Neural cell (in vitro differentiated cells): ENCODE results near the gene PF4V1. TPM values are rescaled to one million over a fixed set of nuclear protein-coding genes. Genes with fewer than 3 reads are reported as not detected.

ENCODE experiments used
- H2AFZ ChIP-seq: fragments of 200-600, 300-800 bp; sonication (generic), shearing (Covaris generic); 2 replicates; pipeline ENCODE4 v1.6.0; 2014; ENCODE audit warnings: low read depth, mild to moderate bottlenecking, antibody characterized with exemption, low read length, moderate library complexity
- H3F3A ChIP-seq: fragments of 200-600 bp; shearing (Covaris generic); 2 replicates; pipeline ENCODE4 v1.6.1; 2016; ENCODE audit warnings: mild to moderate bottlenecking, moderate library complexity, mixed read lengths, antibody characterized with exemption, low read length; ENCODE audit not compliant: insufficient read depth, poor library complexity, severe bottlenecking
- H3K27ac ChIP-seq: fragments of 200-600, 300-800 bp; sonication (generic), shearing (Covaris generic); 2 replicates; pipeline ENCODE4 v1.5.1; 2014; ENCODE audit warnings: mild to moderate bottlenecking, low read length, moderate library complexity
- H3K27me3 ChIP-seq: fragments of 300-800, 200-600 bp; sonication (generic), shearing (Covaris generic); 2 replicates; pipeline ENCODE4 v1.6.0; 2014; ENCODE audit warnings: mild to moderate bottlenecking, low read depth, low read length, moderate library complexity; ENCODE audit not compliant: insufficient read depth
- H3K36me3 ChIP-seq: fragments of 300-800, 200-600 bp; sonication (generic), shearing (Covaris generic); 2 replicates; pipeline ENCODE4 v1.5.1; 2014; ENCODE audit warnings: mild to moderate bottlenecking, antibody characterized with exemption, low read length, moderate library complexity; ENCODE audit not compliant: insufficient read depth
- H3K4me2 ChIP-seq: fragments of 300-800, 200-600 bp; sonication (generic), shearing (Covaris generic); 2 replicates; pipeline ENCODE4 v1.6.0; 2014; ENCODE audit warnings: mild to moderate bottlenecking, low read length
- H3K4me3 ChIP-seq: fragments of 300-800, 200-600 bp; sonication (generic), shearing (Covaris generic); 2 replicates; pipeline ENCODE4 v1.5.1; 2014; ENCODE audit warnings: mild to moderate bottlenecking, low read length, moderate library complexity
- H3K79me2 ChIP-seq: fragments of 200-600 bp; shearing (Covaris generic); replicated peaks from 2 replicates; pipeline ENCODE4 v1.6.0; 2014; ENCODE audit warnings: mild to moderate bottlenecking, low read length, moderate library complexity; ENCODE audit not compliant: insufficient read depth
- H3K9ac ChIP-seq: fragments of 300-800, 200-600 bp; sonication (generic), shearing (Covaris generic); 2 replicates; pipeline ENCODE4 v1.6.1; 2016; ENCODE audit warnings: mild to moderate bottlenecking, low read length, mixed read lengths
- H3K9me2 ChIP-seq: fragments of 200-600 bp; shearing (Covaris generic); 2 replicates; pipeline ENCODE4 v1.6.1; 2016; ENCODE audit warnings: mild to moderate bottlenecking, low read length, mixed read lengths; ENCODE audit not compliant: insufficient read depth
- H3K9me3 ChIP-seq: fragments of 200-600, 300-800 bp; sonication (generic), shearing (Covaris generic); 2 replicates; pipeline ENCODE4 v1.6.1; 2016; ENCODE audit warnings: mild to moderate bottlenecking, mixed run types, low read length, moderate library complexity, mixed read lengths
- H4K20me1 ChIP-seq: fragments of 200-600 bp; shearing (Covaris generic); 2 replicates; pipeline ENCODE4 v1.6.1; 2016; ENCODE audit warnings: mild to moderate bottlenecking, mixed run types; ENCODE audit not compliant: insufficient read depth
- EP300 ChIP-seq: fragments of 450-650 bp; conservative IDR thresholded peaks from 2 replicates; pipeline ENCODE4 v1.6.1; 2014; ENCODE audit warnings: antibody characterized with exemption, mild to moderate bottlenecking, moderate library complexity; ENCODE audit not compliant: poor library complexity, severe bottlenecking
- EZH2 ChIP-seq: fragments of 200-600, 300-800 bp; shearing (Covaris generic), sonication (generic); IDR thresholded peaks from 2 replicates; pipeline ENCODE4 v1.6.1; 2014; ENCODE audit warnings: antibody characterized with exemption, low read length, borderline replicate concordance, mild to moderate bottlenecking; ENCODE audit not compliant: insufficient read depth, poor library complexity, severe bottlenecking
- MXI1 ChIP-seq: fragments of 450-650 bp; conservative IDR thresholded peaks from 2 replicates; pipeline ENCODE4 v1.6.1; 2014; ENCODE audit warnings: antibody characterized with exemption, mild to moderate bottlenecking; ENCODE audit not compliant: poor library complexity, severe bottlenecking
- POLR2AphosphoS5 ChIP-seq: IDR thresholded peaks from 2 replicates; pipeline ENCODE4 v1.6.1; 2012
- RAD21 ChIP-seq: fragments of 450-650 bp; conservative IDR thresholded peaks from 2 replicates; pipeline ENCODE4 v1.6.1; 2014; ENCODE audit warnings: antibody characterized with exemption, mild to moderate bottlenecking, moderate library complexity
- SMC3 ChIP-seq: fragments of 450-650 bp; conservative IDR thresholded peaks from 2 replicates; pipeline ENCODE4 v1.6.1; 2014; ENCODE audit warnings: antibody characterized with exemption, mild to moderate bottlenecking, moderate library complexity; ENCODE audit not compliant: poor library complexity
- TAF1 ChIP-seq: IDR thresholded peaks from 2 replicates; pipeline ENCODE4 v1.6.1; 2012; ENCODE audit warnings: low read depth
- polyA plus RNA-seq: library from polyadenylated mRNA; depleted of rRNA; stranded (reverse); fragments of >200 nt; gene quantifications from 2 replicates; pipeline ENCODE4 v1.2.3, GENCODE V29; 2014
- TF ChIP-seq, protein P1 (sequence below): IDR thresholded peaks from 2 replicates; pipeline ENCODE4 v1.6.1; 2012; ENCODE audit warnings: borderline replicate concordance
- TF ChIP-seq, protein P2 (sequence below): fragments of 450-650 bp; IDR thresholded peaks from 2 replicates; pipeline ENCODE4 v1.5.1; 2014; ENCODE audit warnings: antibody characterized with exemption, mild to moderate bottlenecking, moderate library complexity; ENCODE audit not compliant: poor library complexity, severe bottlenecking

PF4V1 gene
- polyA plus RNA-seq, 1 donor from 2014 or later = not detected

DNA sequence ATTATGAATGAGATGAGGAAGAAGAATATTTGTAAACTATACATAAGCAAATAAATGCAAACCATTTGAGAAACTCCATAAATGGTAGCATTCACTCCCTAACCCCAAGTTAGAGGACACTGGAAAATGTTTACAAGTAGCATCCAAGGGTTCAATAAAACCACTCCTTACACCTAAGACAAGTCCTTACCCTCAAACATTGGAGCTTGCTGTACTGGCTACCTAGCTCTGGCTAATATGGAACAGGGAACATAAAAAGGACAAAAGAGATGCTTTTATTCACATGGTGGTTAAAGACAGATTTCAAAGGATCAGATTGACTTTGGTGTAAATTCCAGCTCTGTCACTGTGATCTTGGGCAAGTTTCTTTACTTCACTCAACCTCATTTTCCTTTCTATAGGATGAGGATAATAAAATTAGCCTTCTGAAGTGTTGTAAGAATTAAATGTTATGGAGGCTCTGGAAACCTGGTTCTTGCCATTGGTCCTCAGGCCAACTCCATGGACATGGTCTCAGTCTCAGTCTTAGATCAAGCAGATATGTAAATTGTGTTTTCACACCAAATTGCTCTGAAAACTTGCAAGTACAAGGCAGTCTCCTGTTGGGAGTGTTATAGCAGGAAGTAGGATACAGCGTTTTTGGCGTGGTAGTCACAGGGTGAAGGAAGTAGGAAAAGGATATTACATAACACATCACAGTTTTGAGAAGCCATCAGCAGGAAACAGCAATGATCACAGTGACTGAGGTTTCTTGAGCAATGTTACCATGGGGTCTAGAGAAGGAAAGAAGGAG, 19.4 kb downstream of the PF4V1 start:
- no peaks in the 10 kb centered on the region for H3K36me3 ChIP-seq
- TF ChIP-seq, protein P1, sequence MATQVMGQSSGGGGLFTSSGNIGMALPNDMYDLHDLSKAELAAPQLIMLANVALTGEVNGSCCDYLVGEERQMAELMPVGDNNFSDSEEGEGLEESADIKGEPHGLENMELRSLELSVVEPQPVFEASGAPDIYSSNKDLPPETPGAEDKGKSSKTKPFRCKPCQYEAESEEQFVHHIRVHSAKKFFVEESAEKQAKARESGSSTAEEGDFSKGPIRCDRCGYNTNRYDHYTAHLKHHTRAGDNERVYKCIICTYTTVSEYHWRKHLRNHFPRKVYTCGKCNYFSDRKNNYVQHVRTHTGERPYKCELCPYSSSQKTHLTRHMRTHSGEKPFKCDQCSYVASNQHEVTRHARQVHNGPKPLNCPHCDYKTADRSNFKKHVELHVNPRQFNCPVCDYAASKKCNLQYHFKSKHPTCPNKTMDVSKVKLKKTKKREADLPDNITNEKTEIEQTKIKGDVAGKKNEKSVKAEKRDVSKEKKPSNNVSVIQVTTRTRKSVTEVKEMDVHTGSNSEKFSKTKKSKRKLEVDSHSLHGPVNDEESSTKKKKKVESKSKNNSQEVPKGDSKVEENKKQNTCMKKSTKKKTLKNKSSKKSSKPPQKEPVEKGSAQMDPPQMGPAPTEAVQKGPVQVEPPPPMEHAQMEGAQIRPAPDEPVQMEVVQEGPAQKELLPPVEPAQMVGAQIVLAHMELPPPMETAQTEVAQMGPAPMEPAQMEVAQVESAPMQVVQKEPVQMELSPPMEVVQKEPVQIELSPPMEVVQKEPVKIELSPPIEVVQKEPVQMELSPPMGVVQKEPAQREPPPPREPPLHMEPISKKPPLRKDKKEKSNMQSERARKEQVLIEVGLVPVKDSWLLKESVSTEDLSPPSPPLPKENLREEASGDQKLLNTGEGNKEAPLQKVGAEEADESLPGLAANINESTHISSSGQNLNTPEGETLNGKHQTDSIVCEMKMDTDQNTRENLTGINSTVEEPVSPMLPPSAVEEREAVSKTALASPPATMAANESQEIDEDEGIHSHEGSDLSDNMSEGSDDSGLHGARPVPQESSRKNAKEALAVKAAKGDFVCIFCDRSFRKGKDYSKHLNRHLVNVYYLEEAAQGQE = no peak
- TF ChIP-seq EP300 (no peak), SMC3 (no peak), RAD21 (no peak), EZH2 (no peak), MXI1 (no peak), TAF1 (no peak), POLR2AphosphoS5 (no peak)
- TF ChIP-seq, protein P2, sequence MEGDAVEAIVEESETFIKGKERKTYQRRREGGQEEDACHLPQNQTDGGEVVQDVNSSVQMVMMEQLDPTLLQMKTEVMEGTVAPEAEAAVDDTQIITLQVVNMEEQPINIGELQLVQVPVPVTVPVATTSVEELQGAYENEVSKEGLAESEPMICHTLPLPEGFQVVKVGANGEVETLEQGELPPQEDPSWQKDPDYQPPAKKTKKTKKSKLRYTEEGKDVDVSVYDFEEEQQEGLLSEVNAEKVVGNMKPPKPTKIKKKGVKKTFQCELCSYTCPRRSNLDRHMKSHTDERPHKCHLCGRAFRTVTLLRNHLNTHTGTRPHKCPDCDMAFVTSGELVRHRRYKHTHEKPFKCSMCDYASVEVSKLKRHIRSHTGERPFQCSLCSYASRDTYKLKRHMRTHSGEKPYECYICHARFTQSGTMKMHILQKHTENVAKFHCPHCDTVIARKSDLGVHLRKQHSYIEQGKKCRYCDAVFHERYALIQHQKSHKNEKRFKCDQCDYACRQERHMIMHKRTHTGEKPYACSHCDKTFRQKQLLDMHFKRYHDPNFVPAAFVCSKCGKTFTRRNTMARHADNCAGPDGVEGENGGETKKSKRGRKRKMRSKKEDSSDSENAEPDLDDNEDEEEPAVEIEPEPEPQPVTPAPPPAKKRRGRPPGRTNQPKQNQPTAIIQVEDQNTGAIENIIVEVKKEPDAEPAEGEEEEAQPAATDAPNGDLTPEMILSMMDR = no peak
- H3K9me3 ChIP-seq = no peaks in the 10 kb centered on the region
- H4K20me1 ChIP-seq = no peaks in the 10 kb centered on the region
- no peaks in the 10 kb centered on the region for H3F3A ChIP-seq
- no peak overlapping the region for H3K27ac ChIP-seq
- H3K79me2 ChIP-seq = no peaks in the 10 kb centered on the region
- no peak overlapping the region for H2AFZ ChIP-seq
- H3K9me2 ChIP-seq = no peaks in the 10 kb centered on the region
- no peak overlapping the region for H3K4me3 ChIP-seq
- H3K27me3 ChIP-seq = peaks cover 27% of the 10 kb centered on the region
- no peak overlapping the region for H3K9ac ChIP-seq
- H3K4me2 ChIP-seq = no peak overlapping the region

DNA sequence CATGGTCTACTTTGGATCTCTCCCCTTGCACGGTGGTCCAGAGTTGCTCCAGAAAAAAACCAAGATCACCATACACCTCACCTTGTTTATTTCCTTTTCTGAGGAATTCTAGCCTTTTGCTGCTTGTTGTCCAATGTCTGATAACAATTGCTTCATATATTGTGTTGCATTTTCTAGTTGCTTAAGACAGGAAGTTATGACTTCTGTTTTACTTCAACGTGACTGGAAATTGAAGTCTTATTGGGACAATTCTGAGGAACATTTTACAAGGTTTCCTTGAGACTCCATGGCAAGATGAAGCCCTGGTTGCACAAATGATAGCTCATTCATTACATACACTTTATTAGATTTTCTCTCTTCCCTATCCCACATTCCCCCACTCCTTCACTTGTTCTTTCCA, 21.3 kb downstream of the PF4V1 start:
- no peak overlapping the region for H3K4me2 ChIP-seq

More for the DNA sequence above, 21.3 kb downstream of the PF4V1 start:
- H3K79me2 ChIP-seq = no peaks in the 10 kb centered on the region
- H3K27me3 ChIP-seq = peaks cover 11% of the 10 kb centered on the region
- no peaks in the 10 kb centered on the region for H3K36me3 ChIP-seq
- TF ChIP-seq, protein P2 = no peak
- no peak for TF ChIP-seq EP300
- TF ChIP-seq, protein P1 = no peak
- no peaks in the 10 kb centered on the region for H3K9me3 ChIP-seq
- H3K9me2 ChIP-seq = no peaks in the 10 kb centered on the region
- H4K20me1 ChIP-seq = no peaks in the 10 kb centered on the region
- no peaks in the 10 kb centered on the region for H3F3A ChIP-seq
- H3K27ac ChIP-seq = no peak overlapping the region
- H2AFZ ChIP-seq = no peak overlapping the region
- H3K9ac ChIP-seq = no peak overlapping the region
- H3K4me3 ChIP-seq = no peak overlapping the region
